Nephron (organoid): ENCODE results near the gene NPY.

Source experiments
- H3K27ac Mint-ChIP-seq, 3 experiments: 2 replicates each; pipeline ENCODE4 v1.8.0; 2020; ENCODE audit warnings: mixed read lengths in 3 of 3, mild to moderate bottlenecking in 2 of 3, moderate library complexity in 1 of 3
- H3K27me3 Mint-ChIP-seq: 2 replicates; pipeline ENCODE4 v1.8.0; 2021; ENCODE audit warnings: low read depth, mild to moderate bottlenecking, moderate library complexity, mixed read lengths
- H3K36me3 Mint-ChIP-seq: 2 replicates; pipeline ENCODE4 v1.8.0; 2020; ENCODE audit warnings: low read depth, mixed read lengths
- H3K4me1 Mint-ChIP-seq: 2 replicates; pipeline ENCODE4 v1.8.0; 2020; ENCODE audit warnings: mixed read lengths
- H3K4me3 Mint-ChIP-seq, 3 experiments: 2 replicates each; pipeline ENCODE4 v1.8.0; 2020; ENCODE audit warnings: mild to moderate bottlenecking in 3 of 3, mixed read lengths in 3 of 3, moderate library complexity in 2 of 3
- H3K9me3 Mint-ChIP-seq: 2 replicates; pipeline ENCODE4 v1.8.0; 2020; ENCODE audit warnings: mixed read lengths
- TF ChIP-seq, protein P1 (sequence below), 3 experiments: fragments of 200-600 bp; sonication (generic); IDR thresholded peaks; one replicate each; pipeline ENCODE4 v1.5.0; 2021; ENCODE audit warnings: antibody characterized with exemption in 3 of 3; ENCODE audit not compliant: unreplicated experiment in 3 of 3

The NPY gene

DNA sequence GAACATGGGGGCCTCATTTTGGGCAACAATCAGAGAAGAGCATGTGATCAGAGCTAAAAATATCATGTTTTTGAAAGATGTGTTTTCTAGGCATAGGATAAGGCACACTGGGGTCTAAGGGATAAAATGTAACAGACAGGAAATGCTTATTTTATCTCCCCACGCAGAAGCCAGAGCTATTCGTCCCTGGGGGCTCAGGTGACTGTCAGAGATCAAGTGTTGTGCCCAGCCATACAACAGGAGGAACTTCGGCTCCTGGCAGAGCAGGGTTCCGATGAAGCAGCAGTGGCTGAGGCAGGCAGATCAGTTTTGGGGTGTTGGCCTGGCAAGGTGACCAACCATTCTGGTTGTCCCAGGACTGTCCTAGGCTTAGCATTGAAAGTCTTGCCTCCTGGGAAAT is 15.2 kb downstream of the NPY start:
- Mint-ChIP-seq H3K9me3 (peaks cover 6% of the 10 kb centered on the region), H3K4me3 (no peak overlapping the region), H3K27me3 (peaks cover 4% of the 10 kb centered on the region), H3K36me3 (no peaks in the 10 kb centered on the region), H3K27ac (no peak overlapping the region), H3K4me1 (no peaks in the 10 kb centered on the region)
- TF ChIP-seq, protein P1, sequence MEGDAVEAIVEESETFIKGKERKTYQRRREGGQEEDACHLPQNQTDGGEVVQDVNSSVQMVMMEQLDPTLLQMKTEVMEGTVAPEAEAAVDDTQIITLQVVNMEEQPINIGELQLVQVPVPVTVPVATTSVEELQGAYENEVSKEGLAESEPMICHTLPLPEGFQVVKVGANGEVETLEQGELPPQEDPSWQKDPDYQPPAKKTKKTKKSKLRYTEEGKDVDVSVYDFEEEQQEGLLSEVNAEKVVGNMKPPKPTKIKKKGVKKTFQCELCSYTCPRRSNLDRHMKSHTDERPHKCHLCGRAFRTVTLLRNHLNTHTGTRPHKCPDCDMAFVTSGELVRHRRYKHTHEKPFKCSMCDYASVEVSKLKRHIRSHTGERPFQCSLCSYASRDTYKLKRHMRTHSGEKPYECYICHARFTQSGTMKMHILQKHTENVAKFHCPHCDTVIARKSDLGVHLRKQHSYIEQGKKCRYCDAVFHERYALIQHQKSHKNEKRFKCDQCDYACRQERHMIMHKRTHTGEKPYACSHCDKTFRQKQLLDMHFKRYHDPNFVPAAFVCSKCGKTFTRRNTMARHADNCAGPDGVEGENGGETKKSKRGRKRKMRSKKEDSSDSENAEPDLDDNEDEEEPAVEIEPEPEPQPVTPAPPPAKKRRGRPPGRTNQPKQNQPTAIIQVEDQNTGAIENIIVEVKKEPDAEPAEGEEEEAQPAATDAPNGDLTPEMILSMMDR (IDR thresholded peaks at IDR 0.05; ENCODE audit: unreplicated experiment in 3 of 3): no peak

DNA sequence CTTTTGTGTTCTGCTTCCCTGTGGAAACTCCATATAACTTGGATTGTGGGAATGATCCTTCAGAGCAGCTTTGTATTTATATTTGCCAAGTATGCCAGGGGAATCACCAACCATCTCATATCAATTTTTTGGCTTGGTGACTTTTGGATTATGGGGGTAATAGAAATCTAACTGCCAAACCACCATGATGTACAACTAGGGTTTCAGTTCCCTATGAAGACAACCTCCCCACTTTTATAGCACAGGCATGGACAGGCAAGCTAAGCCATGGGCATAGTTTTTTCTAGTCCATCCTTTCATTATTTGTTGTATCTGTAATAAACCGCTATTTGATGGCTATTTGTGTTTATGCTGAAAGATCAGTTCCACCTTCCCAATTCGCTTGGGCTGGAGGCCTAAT is 17.7 kb downstream of the NPY start:
- H3K27ac Mint-ChIP-seq: no peak overlapping the region
- TF ChIP-seq, protein P1 (IDR thresholded peaks at IDR 0.05; ENCODE audit: unreplicated experiment in 3 of 3): no peak
- H3K36me3 Mint-ChIP-seq: no peaks in the 10 kb centered on the region
- H3K4me3 Mint-ChIP-seq: no peak overlapping the region
- H3K27me3 Mint-ChIP-seq: peaks cover 4% of the 10 kb centered on the region
- peaks cover 6% of the 10 kb centered on the region for H3K9me3 Mint-ChIP-seq
- H3K4me1 Mint-ChIP-seq: no peaks in the 10 kb centered on the region

DNA sequence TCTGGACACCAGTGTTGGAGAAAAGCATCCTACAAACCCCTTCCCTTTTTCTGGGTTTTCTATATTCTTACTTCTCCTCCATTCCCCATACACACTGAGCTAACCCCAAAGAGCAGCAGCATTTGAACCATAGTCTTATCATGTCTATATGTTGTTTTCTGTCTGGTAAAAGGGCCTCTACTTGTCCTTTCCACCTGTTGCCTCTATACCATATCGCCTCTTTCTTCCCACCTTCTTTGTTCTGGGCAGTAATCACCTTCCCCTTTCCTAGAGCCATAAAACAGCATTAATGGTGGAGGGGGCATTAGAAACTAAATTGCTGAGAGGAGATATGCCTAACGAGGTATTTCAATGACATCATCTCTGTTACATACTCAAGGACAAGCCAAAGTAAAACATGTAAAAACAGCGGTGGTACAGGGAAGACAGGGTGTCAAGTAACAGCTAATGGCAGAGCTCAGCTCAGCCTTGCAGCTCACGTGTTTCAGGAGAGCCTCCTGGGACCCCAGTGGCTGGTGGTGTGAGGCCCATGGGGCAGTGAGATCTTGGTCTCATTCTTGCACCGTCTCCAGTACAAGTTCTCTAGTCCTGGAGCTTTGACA is 20.6 kb downstream of the NPY start:
- peaks cover 3% of the 10 kb centered on the region for H3K27me3 Mint-ChIP-seq
- H3K9me3 Mint-ChIP-seq: peaks cover 6% of the 10 kb centered on the region
- H3K4me3 Mint-ChIP-seq: no peak overlapping the region
- H3K4me1 Mint-ChIP-seq: no peaks in the 10 kb centered on the region
- H3K36me3 Mint-ChIP-seq: no peaks in the 10 kb centered on the region
- TF ChIP-seq, protein P1 (IDR thresholded peaks at IDR 0.05; ENCODE audit: unreplicated experiment in 3 of 3): no peak
- H3K27ac Mint-ChIP-seq: no peak overlapping the region

DNA sequence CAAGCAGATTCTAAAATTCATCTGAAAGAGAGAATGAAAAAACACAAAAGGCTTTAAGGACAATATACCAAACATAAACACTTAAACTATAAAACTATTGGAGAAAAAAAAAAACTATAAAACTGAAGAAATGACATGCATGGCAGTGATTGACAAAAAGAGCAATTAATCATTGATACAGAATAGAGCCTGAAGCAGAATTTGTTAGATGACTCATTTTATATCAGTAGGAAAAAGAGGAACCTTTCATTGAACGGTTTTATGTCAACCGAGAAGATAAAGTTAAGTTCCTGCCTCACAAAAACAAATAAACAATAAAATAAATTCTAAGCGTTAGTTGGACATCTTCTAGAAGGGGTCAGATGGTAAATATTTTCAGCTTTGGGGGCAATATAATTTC is 23.3 kb downstream of the NPY start:
- H3K36me3 Mint-ChIP-seq: no peaks in the 10 kb centered on the region
- H3K4me1 Mint-ChIP-seq: no peaks in the 10 kb centered on the region
- H3K9me3 Mint-ChIP-seq: no peaks in the 10 kb centered on the region
- H3K27me3 Mint-ChIP-seq: peaks cover 9% of the 10 kb centered on the region
- TF ChIP-seq, protein P1 (IDR thresholded peaks at IDR 0.05; ENCODE audit: unreplicated experiment in 3 of 3): no peak
- no peak overlapping the region for H3K27ac Mint-ChIP-seq
- no peak overlapping the region for H3K4me3 Mint-ChIP-seq

DNA sequence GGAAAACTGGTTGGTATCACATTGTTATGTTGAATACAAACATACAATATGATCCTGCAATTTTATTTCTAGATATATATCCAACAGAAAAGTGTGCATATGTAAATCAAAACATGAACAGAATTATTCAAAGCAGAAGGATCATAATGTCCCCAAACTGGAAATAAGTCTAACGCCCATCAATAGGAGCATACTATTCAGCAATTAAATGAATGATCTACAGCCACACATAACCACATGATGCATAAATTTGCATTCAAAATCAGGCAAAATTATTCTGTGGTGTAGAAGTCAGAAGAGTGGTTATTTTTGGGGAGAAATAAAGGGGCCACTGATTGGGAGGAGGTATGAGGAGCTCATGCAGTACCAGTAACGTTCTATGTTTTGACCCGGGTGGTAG is 28.6 kb downstream of the NPY start:
- Mint-ChIP-seq H3K4me3 (no peak overlapping the region), H3K27ac (no peak overlapping the region), H3K4me1 (no peaks in the 10 kb centered on the region), H3K27me3 (peaks cover 12% of the 10 kb centered on the region), H3K36me3 (no peaks in the 10 kb centered on the region), H3K9me3 (no peaks in the 10 kb centered on the region)
- TF ChIP-seq, protein P1 (IDR thresholded peaks at IDR 0.05; ENCODE audit: unreplicated experiment in 3 of 3): no peak

DNA sequence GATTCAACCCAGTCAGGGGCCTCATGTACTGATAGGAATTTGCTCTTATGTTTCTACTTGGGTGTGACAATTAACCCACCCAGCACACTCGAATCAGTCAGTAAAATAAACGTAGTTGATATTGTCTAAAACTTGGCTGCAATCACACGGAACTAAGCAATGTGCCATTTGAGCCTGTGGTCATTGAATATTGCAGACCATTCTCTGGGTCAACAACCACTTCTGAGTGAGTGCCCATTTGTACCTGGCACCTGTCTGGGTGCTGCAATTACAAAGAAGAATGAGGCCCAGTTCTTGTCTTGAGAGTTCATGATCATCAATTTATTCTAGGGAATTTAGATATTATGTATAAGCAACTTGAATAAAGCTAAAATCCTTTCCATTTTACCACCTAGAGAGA is 29.8 kb downstream of the NPY start:
- TF ChIP-seq, protein P1 (IDR thresholded peaks at IDR 0.05; ENCODE audit: unreplicated experiment in 3 of 3): no peak
- H3K27ac Mint-ChIP-seq: no peak overlapping the region
- no peaks in the 10 kb centered on the region for H3K36me3 Mint-ChIP-seq
- H3K4me1 Mint-ChIP-seq: no peaks in the 10 kb centered on the region
- peaks cover 16% of the 10 kb centered on the region for H3K27me3 Mint-ChIP-seq
- H3K9me3 Mint-ChIP-seq: no peaks in the 10 kb centered on the region
- H3K4me3 Mint-ChIP-seq: no peak overlapping the region
